ENCODE data around the gene HOXD4.

The HOXD4 gene

DNA sequence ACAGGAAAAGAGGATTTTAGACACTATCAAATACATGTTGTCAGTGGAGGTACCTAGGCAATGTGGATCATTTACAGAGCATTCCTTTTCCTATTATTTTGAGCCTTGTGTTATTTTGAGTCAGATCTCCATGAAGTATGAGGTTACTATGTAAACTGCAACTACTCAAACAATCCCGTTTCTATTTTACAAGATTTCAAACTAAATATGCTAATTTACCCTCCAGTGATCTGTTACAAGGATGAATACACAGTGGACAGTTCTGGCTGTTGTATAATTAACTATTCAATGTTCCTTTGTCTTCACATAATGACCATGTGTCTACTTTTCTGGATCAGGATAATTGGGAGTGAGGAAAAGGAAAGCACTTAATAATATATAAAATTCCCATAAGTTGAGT is 41.7 kb downstream of the HOXD4 start:
- DNase-seq, result no peak

DNA sequence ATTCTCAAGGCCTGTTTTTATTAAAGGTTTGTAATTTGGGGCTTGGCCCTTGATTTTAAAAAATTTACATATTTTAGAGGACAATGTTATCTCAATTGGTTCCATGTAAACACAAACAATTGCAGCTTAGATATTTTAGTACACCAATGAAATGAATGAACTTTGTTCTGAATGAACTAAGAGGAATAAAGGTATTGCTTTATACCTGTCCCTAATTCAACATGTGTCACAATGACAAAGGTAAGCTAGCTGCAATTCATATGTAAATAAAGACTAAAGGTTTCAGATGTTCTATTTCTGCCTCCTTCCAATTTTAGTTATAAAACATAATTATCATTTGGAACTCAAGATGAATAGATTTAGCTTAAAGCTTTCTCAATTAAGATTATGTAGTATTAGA is 48.6 kb downstream of the HOXD4 start:
- DNase-seq, result no peak

- DNase-seq, result no peak
These were observed 49.6 kb downstream of the HOXD4 start for GRCh38 chr2:176200971-176201370.

GRCh38 chr2:176202491-176202890 is 51.1 kb downstream of the HOXD4 start:
- no peak for DNase-seq

Measured in effector CD8-positive, alpha-beta T cell (primary cell).